ENCODE results near the gene STARD10. TPM values are rescaled to one million over a fixed set of nuclear protein-coding genes. Genes with fewer than 3 reads are reported as not detected.

STARD10 gene
- total and polyA plus RNA-seq, 9 of the 15 experiments (the other 6 are each of a cell fraction or from before 2014, with no cell fraction given): 0.15 to 52.9 (median 32.3) TPM

GRCh38 chr11:72793425-72794367 is at the start of gene STARD10 (continued):
- peak; percentile 26; the same call in 1 of the 2 replicates for TF ChIP-seq ARID3A (IDR thresholded peaks at IDR 0.05; ENCODE audit: borderline replicate concordance, low read depth, low read length)
- no peak for TF ChIP-seq ZNF146 (CRISPR knock-in tag; IDR thresholded peaks at IDR 0.05; ENCODE audit: unreplicated experiment)
- peak; percentile 66; the same call in 1 of the 2 replicates for TF ChIP-seq ZNF197 (CRISPR knock-in tag; IDR thresholded peaks at IDR 0.05; ENCODE audit: low read depth)
- TF ChIP-seq HDAC2 (IDR thresholded peaks at IDR 0.05): peak; percentile 91
- TF ChIP-seq ETV5 (CRISPR knock-in tag; IDR thresholded peaks at IDR 0.05; ENCODE audit: low read depth): no peak; the same call in 1 of the 2 replicates
- peak; percentile 38 for TF ChIP-seq HMGN3 (IDR thresholded peaks at IDR 0.05; ENCODE audit: borderline replicate concordance, extremely low read depth, insufficient read length, low read depth, low read length)
- 0 out of 2 replicates have a peak, but pooled peaks have one; percentile 53 for TF ChIP-seq CBFB (CRISPR knock-in tag; IDR thresholded peaks at IDR 0.05)
- TF ChIP-seq ZC3H11A (IDR thresholded peaks at IDR 0.05; ENCODE audit: low read depth, low read length): no peak
- TF ChIP-seq KDM5B (IDR thresholded peaks at IDR 0.05; ENCODE audit: insufficient replicate concordance, low read depth, low read length): peak; percentile 61
- TF ChIP-seq L3MBTL2 (IDR thresholded peaks at IDR 0.05): peak; percentile 94
- TF ChIP-seq FOXA3 (CRISPR knock-in tag; conservative IDR thresholded peaks at IDR 0.05 in 1 of 2, IDR thresholded peaks at IDR 0.05 in 1 of 2): peak in 1 of 2 experiments; percentile 84; a peak in 3 of 4 replicates
- TF ChIP-seq CBX1 (IDR thresholded peaks at IDR 0.05; ENCODE audit: low read depth): no peak
- peak; percentile 79 for TF ChIP-seq POLR2G (IDR thresholded peaks at IDR 0.05; ENCODE audit: low read depth, low read length)
- no peak; the same call in 1 of the 2 replicates for TF ChIP-seq SMAD4 (CRISPR knock-in tag; conservative IDR thresholded peaks at IDR 0.05)
- no peak for TF ChIP-seq PATZ1 (CRISPR knock-in tag; IDR thresholded peaks at IDR 0.05; ENCODE audit: borderline replicate concordance)
- no peak for TF ChIP-seq ZNF174 (CRISPR knock-in tag; IDR thresholded peaks at IDR 0.05)
- no peak for TF ChIP-seq KHSRP (IDR thresholded peaks at IDR 0.05)
- peak; percentile 22 for TF ChIP-seq SAP30 (IDR thresholded peaks at IDR 0.05; ENCODE audit: borderline replicate concordance, insufficient read depth, low read depth, low read length, poor library complexity, severe bottlenecking)
- TF ChIP-seq ZBTB43 (CRISPR knock-in tag; IDR thresholded peaks at IDR 0.05): peak; percentile 54; the same call in 1 of the 2 replicates
- TF ChIP-seq MLX (CRISPR knock-in tag; conservative IDR thresholded peaks at IDR 0.05): no peak

All from K562 (cell line).